Endothelial cell (in vitro differentiated cells): Measurements from ENCODE around the gene DUSP22. TPM values are rescaled to one million over a fixed set of nuclear protein-coding genes. Genes with fewer than 3 reads are reported as not detected.

Experiments
- DNase-seq: peaks from one replicate; pipeline ENCODE4 v3.0.0; 2021; ENCODE audit warnings: low spot score
- H3K27ac Mint-ChIP-seq: one replicate; pipeline ENCODE4 v1.8.0; 2021; ENCODE audit warnings: mixed read lengths, inconsistent platforms; ENCODE audit not compliant: unreplicated experiment
- H3K27me3 Mint-ChIP-seq: one replicate; pipeline ENCODE4 v1.8.0; 2021; ENCODE audit warnings: mild to moderate bottlenecking, moderate library complexity, mixed read lengths, inconsistent platforms; ENCODE audit not compliant: unreplicated experiment
- H3K36me3 Mint-ChIP-seq: one replicate; pipeline ENCODE4 v1.8.0; 2021; ENCODE audit warnings: mild to moderate bottlenecking, low read depth, mixed read lengths, inconsistent platforms; ENCODE audit not compliant: unreplicated experiment
- H3K4me1 Mint-ChIP-seq: one replicate; pipeline ENCODE4 v1.8.0; 2021; ENCODE audit warnings: mild to moderate bottlenecking, mixed read lengths, inconsistent platforms; ENCODE audit not compliant: unreplicated experiment
- H3K4me3 Mint-ChIP-seq: one replicate; pipeline ENCODE4 v1.8.0; 2021; ENCODE audit warnings: mild to moderate bottlenecking, mixed read lengths, inconsistent platforms; ENCODE audit not compliant: unreplicated experiment
- H3K9me3 Mint-ChIP-seq: one replicate; pipeline ENCODE4 v1.8.0; 2021; ENCODE audit warnings: mixed read lengths, inconsistent platforms; ENCODE audit not compliant: unreplicated experiment
- CTCF ChIP-seq: fragments of 200-600 bp; sonication (generic); IDR thresholded peaks from one replicate; pipeline ENCODE4 v1.5.0; 2021; ENCODE audit warnings: antibody characterized with exemption; ENCODE audit not compliant: unreplicated experiment
- total RNA-seq: library from RNA; stranded (reverse); fragmentation: NEBNext Ultra II Directional; extraction: Animal tissue kit (Norgen Biotek cat#: 25700); gene quantifications from one replicate; pipeline ENCODE4 v1.2.1, GENCODE V29; 2021; ENCODE audit not compliant: unreplicated experiment

DUSP22 gene
- total RNA-seq, 1 donor from 2014 or later, result 57.3 TPM

- no peak for TF ChIP-seq CTCF
- Mint-ChIP-seq H3K9me3 (peaks cover 39% of the 10 kb centered on the region), H3K27me3 (peaks cover 23% of the 10 kb centered on the region), H3K4me3 (no peak overlapping the region), H3K36me3 (peaks cover 38% of the 10 kb centered on the region), H3K4me1 (peaks cover 7% of the 10 kb centered on the region), H3K27ac (no peak overlapping the region)
- no peak for DNase-seq
These were observed 65.0 kb downstream of the DUSP22 start for GRCh38 chr6:357261-357790.

DNA sequence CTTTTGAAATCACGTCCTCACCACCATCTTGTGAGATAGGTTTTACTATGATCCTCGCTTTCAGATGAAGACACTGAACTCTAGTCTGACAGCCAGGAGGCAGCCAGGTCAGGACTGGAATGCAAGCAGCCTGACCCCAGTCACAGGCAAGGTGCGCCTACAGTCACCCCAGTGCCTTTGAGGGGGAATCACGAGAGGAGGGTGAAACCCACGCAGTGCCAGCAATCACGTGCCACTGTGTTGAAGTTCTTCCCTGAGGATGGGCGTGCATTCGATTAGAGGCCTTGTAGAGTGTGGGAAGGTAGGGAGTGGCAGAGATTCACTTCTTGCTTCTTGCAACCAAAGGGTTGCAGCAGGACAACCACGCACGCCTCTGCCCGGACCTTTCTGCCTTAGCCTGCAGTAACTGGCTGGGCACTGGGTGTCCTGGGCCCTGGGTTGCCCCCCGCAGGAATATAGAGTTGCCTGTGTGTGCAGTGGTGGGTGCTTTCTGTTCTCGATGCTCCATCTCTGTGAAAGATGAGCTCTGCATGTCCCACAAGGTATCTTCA lies 65.6 kb downstream of the DUSP22 start:
- H3K9me3 Mint-ChIP-seq, result peaks cover 36% of the 10 kb centered on the region
- peak overlapping the region; percentile 72 for H3K4me3 Mint-ChIP-seq
- H3K4me1 Mint-ChIP-seq, result peaks cover 7% of the 10 kb centered on the region
- peaks cover 20% of the 10 kb centered on the region for H3K27me3 Mint-ChIP-seq
- H3K36me3 Mint-ChIP-seq, result peaks cover 39% of the 10 kb centered on the region
- no peak for TF ChIP-seq CTCF
- DNase-seq, result no peak
- no peak overlapping the region for H3K27ac Mint-ChIP-seq

DNA sequence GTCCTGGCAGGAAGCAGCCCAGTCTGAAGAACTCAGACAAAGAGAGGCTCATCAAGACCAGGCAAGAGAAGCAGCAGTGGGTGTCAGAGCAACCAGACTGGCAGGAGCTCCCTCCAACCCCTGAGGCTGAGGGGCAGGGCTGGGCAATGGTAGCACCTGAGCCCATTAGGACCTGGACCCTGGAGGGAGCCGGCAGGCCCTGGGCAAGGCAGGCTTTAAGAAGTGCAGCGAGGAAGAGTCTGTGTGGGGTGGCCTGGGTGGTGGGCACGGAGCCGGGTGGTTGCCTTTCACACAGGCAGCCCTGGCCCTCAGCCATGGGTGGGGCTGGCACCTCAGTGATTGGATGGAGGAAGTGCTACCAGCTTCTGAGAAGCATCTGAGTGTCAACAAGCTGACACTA lies 66.1 kb downstream of the DUSP22 start:
- peaks cover 32% of the 10 kb centered on the region for H3K9me3 Mint-ChIP-seq
- DNase-seq, result no peak
- peaks cover 18% of the 10 kb centered on the region for H3K27me3 Mint-ChIP-seq
- peaks cover 7% of the 10 kb centered on the region for H3K4me1 Mint-ChIP-seq
- no peak overlapping the region for H3K27ac Mint-ChIP-seq
- no peak for TF ChIP-seq CTCF
- H3K4me3 Mint-ChIP-seq, result no peak overlapping the region
- peaks cover 36% of the 10 kb centered on the region for H3K36me3 Mint-ChIP-seq

DNA sequence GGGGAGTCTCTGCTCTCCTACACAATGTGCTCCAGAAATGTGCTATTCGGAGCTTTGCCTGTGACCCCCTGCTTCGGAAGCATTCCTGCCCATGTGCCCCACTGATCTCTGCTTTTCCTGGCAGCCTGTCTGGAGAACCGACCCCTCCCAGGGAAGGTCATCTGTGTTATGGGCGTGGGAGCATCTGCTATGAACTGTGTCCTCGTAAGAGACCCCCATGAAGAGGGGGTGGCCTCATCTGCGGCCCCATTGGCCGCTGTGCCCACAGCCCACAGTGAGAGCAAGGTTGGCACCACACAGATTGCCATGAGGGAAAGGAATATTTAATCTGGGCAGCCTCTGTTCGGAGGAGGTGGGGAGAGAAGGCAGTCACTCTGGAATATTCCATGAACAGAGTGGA lies 66.6 kb downstream of the DUSP22 start:
- no peak for TF ChIP-seq CTCF
- Mint-ChIP-seq H3K4me1 (peaks cover 7% of the 10 kb centered on the region), H3K27ac (no peak overlapping the region), H3K27me3 (peaks cover 14% of the 10 kb centered on the region), H3K9me3 (peaks cover 29% of the 10 kb centered on the region), H3K36me3 (peaks cover 34% of the 10 kb centered on the region), H3K4me3 (no peak overlapping the region)
- no peak for DNase-seq

GRCh38 chr6:359261-360035 lies 67.2 kb downstream of the DUSP22 start:
- Mint-ChIP-seq H3K4me3 (no peak overlapping the region), H3K36me3 (peaks cover 28% of the 10 kb centered on the region), H3K27ac (no peak overlapping the region), H3K4me1 (peaks cover 7% of the 10 kb centered on the region), H3K9me3 (peaks cover 31% of the 10 kb centered on the region), H3K27me3 (peaks cover 11% of the 10 kb centered on the region)
- no peak for TF ChIP-seq CTCF
- no peak for DNase-seq
